GM13977 (cell line): Measurements from ENCODE around the gene HARBI1.
A peak's percentile ranks its signal among the peaks of the same experiment; 100 is the strongest.

Source experiments
- DNase-seq: peaks from one replicate; pipeline ENCODE4 v3.0.0; 2012; ENCODE audit warnings: low spot score
- in situ Hi-C: fragments of 300-500 bp; cut with MboI; formaldehyde crosslinking; loops from one replicate; pipeline ENCODE4 v1.12.0; 2022; ENCODE audit warnings: low sequenced_read_pairs, low pct_unique_long_range_greater_than_20kb, mixed read lengths, inconsistent platforms; ENCODE audit not compliant: unreplicated experiment
- TF ChIP-seq, protein P1 (sequence below): IDR thresholded peaks from 2 replicates; pipeline ENCODE4 v1.5.1; 2012; ENCODE audit warnings: mild to moderate bottlenecking, control low read depth; ENCODE audit not compliant: insufficient read depth; ENCODE audit errors: extremely low read depth, missing control alignments

The HARBI1 gene

DNA sequence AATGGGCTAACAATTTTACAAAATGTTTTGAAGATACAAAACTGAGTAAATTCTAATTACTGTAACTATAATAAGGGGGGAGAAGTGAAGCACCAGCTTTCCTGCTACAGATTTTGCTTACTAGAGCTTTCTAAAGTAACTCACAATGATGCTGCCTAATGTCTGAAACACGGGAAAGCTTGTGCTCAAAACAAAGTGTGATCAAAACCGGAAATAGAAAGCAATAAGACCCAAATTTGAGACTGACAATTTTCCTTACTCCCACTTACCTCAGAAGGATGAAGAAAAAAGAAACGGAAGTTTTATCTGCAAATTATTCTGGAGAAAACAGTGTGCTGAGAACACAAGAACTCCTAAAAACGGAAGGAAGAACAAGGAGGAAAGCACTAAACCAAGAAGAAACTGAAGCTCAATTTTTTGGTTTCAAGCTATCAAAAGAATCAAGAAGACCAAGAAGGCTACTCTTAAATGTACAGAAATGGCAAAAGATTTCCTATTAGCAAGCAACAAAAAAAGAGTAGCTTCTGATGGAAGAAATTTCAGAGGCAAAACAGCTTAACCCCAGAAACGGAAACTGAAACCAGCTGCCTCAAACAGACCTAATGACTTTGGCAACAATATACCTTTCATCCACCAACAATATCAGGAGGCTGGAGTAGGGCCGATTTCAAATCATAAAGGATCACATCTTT lies 56.6 kb downstream of the HARBI1 start:
- TF ChIP-seq, protein P1, sequence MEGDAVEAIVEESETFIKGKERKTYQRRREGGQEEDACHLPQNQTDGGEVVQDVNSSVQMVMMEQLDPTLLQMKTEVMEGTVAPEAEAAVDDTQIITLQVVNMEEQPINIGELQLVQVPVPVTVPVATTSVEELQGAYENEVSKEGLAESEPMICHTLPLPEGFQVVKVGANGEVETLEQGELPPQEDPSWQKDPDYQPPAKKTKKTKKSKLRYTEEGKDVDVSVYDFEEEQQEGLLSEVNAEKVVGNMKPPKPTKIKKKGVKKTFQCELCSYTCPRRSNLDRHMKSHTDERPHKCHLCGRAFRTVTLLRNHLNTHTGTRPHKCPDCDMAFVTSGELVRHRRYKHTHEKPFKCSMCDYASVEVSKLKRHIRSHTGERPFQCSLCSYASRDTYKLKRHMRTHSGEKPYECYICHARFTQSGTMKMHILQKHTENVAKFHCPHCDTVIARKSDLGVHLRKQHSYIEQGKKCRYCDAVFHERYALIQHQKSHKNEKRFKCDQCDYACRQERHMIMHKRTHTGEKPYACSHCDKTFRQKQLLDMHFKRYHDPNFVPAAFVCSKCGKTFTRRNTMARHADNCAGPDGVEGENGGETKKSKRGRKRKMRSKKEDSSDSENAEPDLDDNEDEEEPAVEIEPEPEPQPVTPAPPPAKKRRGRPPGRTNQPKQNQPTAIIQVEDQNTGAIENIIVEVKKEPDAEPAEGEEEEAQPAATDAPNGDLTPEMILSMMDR: no peak
- in situ Hi-C loops: no loop called here
- peak; percentile 40 for DNase-seq

DNA sequence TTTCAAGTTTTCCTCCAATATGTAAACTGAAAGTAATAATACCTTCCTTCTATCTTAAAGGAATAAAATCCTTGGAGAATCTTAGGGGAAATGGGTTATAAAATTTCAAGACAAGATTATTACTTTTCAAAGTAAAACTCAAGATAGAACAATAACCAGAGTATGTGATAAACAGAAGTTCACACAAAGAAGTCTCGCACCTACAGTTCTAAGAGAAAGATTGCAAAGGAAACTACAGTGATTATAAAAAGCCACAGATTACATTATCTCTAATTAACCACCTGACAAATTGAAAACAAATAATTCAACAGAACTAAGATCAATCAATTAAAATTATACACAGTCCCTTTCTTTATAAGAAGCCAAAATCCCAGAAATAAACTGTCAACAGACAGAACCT lies 57.2 kb downstream of the HARBI1 start:
- in situ Hi-C loops: no loop called here
- TF ChIP-seq, protein P1: no peak
- no peak for DNase-seq

DNA sequence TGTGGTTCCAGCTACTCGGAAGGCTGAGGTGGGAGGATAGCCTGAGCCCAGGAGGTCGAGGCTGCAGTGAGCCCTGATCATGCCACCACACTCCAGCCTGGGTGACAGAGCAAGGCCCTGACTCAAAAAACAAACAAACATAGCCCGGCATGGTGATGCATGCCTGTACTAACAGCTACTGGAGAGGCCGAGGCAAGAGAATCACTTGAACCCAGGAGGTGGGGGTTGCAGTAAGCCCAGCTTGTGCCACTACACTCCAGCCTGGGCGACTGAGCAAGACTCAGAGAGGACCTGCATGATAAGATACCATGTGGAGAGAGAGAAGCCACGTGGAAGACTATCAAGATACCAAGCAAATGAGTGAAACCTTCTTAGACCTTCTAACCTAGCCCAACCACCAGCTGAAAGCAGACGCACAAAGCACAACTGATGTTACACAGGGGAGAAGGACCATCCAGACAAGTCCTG lies 59.3 kb downstream of the HARBI1 start:
- TF ChIP-seq, protein P1: no peak
- in situ Hi-C loops: no loop called here
- DNase-seq: no peak

DNA sequence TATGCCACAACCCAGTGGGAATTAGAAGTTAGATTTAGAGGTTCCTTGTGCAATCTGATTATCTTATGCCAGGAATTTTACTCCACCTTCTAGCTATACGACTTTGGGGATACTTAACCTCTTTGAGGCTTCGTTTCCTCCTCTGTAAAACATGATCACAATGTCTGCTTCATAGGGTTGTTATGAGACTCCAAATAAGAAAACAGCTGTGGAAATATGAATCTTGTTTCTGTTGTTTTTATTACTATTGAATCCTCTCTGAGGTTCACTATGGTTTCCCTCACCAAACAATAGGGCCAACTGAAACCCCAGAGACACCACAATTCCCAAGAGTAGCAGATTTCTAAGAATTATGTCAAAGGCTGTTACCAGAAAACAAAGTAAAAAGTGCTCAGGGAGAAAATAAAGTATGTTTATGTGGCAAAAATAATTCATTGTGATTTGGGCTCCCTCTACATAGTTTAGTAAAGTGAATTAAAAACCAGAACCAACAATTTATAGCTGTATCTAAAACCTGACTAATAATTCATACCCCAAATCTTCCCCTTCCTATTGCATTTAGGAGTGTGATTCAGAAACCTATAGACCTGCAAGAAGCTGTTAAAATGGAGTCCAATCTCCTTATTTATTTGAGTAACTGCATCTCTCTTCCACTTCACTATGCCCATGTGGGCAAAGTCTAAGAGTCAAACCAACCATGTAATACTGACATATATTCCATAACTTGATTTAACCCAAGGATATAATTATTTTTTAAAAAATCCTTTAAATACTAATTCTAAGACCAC lies 61.6 kb downstream of the HARBI1 start:
- in situ Hi-C loops: no loop called here
- TF ChIP-seq, protein P1: no peak

DNA sequence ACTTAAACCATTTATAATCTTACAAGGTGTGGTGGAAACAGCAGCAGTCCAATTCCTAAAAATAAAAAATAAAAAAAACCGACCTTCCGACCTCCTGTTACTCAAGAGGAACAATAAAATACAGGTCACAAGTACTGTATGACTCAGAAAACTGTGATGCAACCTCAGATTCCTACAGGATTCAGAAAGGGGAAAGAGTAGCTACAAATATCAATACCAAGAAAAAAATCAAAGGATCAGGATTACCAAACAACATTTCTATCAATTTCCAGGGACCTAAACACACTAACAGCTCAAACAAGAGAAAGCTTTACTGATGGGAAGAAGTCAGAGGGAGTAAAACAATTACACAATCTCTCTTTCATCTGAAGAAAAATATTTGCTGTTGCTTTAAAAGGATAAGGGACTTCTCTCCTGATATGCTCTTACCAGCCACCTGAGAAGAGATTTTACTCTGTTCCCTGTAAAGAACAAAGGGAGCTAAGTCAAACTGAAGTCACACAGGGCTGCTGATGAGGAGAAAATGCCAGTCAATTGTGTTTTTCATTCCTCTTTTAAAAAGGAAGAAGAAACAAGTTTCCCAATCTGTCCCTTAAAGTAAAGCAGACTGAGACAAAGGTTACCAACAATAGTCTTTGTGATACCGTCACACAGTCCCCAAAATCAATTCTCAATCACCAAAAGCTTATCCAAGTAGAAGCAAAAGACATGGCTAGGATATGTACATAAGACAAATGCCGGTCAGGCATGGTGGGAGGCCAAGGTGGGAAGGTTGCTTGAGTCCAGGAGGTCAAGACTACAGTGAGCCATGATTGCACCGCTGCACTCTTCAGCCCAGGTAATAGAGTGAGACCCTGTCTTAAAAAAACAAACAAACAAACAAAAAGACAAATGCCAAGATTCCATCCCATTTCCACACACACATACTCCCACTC lies 62.5 kb downstream of the HARBI1 start:
- no peak for DNase-seq
- in situ Hi-C loops: no loop called here

More for the DNA sequence above, 61.6 kb downstream of the HARBI1 start:
- no peak for DNase-seq

More for the DNA sequence above, 62.5 kb downstream of the HARBI1 start:
- TF ChIP-seq, protein P1: no peak
